ENCODE measurements around the gene ARL15. TPM values are rescaled to one million over a fixed set of nuclear protein-coding genes. Genes with fewer than 3 reads are reported as not detected.

The ARL15 gene
- total and polyA plus RNA-seq, 2 of the 8 experiments (the other 6 are each of a cell fraction or from before 2014, with no cell fraction given) = 9.9 to 21.2 TPM

DNA sequence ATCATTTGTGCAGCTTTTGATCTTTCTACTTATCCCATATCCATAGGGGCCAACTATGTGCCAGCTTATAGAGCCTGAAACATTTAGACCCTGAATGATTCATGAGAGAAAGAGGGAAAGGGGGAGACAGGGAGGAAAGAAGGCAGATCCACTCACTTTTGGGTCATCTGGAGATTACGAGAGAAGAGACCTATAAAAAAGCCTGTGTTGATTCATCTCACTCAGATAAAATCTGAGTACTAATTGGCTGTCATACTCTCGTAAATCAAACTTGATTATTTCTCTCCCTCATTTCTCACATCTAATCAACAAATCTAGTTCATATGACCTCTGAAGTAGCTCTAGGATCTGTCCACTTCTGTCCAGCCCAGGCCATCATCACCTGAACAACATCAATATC, 137.1 kb downstream of the ARL15 start (continued):
- TF ChIP-seq CBX5 (IDR thresholded peaks at IDR 0.05; ENCODE audit: low read depth, low read length) = no peak
- no peak for TF ChIP-seq KDM1A (IDR thresholded peaks at IDR 0.05; ENCODE audit: borderline replicate concordance, low read length)
- TF ChIP-seq RFX5 (IDR thresholded peaks at IDR 0.05; ENCODE audit: borderline replicate concordance, low read depth, low read length) = no peak
- TF ChIP-seq PHF8 (conservative IDR thresholded peaks at IDR 0.05; ENCODE audit: low read depth, low read length) = no peak
- TF ChIP-seq TAF7 (optimal IDR thresholded peaks at IDR 0.05; ENCODE audit: borderline replicate concordance, low read depth, low read length) = no peak
- no peak for TF ChIP-seq CHD2 (IDR thresholded peaks at IDR 0.05; ENCODE audit: low read length)

All from H1 (cell line).